BE2C (cell line): ENCODE results near the gene POLE.

Experiments used
- DNase-seq: peaks from one replicate; pipeline ENCODE4 v3.0.0-alpha.2; 2020
- H3K27me3 ChIP-seq: fragments of 250-450 bp; sonication (Bioruptor Pico); 2 replicates; pipeline ENCODE4 v1.5.1; 2020; ENCODE audit warnings: mild to moderate bottlenecking
- H3K36me3 ChIP-seq: fragments of 250-450 bp; sonication (Bioruptor Pico); 2 replicates; pipeline ENCODE4 v1.5.1; 2020; ENCODE audit warnings: mild to moderate bottlenecking
- H3K4me1 ChIP-seq: fragments of 250-450 bp; sonication (Bioruptor Pico); 2 replicates; pipeline ENCODE4 v1.5.1; 2020
- H3K4me3 ChIP-seq: 2 replicates; pipeline ENCODE4 v1.5.1; 2011; ENCODE audit warnings: low read depth, low read length
- H3K9me3 ChIP-seq: fragments of 250-450 bp; sonication (Bioruptor Pico); 2 replicates; pipeline ENCODE4 v1.5.1; 2020
- TF ChIP-seq, protein P1 (sequence below): IDR thresholded peaks from 2 replicates; pipeline ENCODE4 v1.5.1; 2012; ENCODE audit warnings: mild to moderate bottlenecking, low read depth, low read length

Gene POLE

DNA sequence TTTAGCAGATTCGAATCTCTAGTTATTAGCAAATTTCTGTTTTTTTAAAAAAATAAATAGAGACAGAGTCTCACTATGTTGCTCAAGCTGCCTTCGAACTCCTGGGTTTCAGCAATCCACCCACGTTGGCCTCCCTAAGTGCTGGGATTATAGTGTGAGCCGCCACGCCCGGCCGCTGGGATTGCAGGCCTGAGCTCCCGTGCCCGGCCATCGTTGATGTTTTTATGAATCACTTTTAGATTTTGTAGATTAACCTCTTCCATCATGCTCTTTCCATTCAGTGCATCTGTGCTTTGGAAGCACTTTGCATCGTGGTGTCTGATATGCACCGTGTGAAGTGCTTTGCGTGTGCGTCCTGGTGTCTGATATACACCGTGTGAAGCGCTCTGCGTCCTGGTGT lies 44.4 kb upstream of the POLE start:
- Histone ChIP-seq H3K4me3 (no peak overlapping the region), H3K36me3 (peaks cover 74% of the 10 kb centered on the region), H3K4me1 (no peaks in the 10 kb centered on the region), H3K9me3 (no peaks in the 10 kb centered on the region), H3K27me3 (no peaks in the 10 kb centered on the region)
- TF ChIP-seq, protein P1, sequence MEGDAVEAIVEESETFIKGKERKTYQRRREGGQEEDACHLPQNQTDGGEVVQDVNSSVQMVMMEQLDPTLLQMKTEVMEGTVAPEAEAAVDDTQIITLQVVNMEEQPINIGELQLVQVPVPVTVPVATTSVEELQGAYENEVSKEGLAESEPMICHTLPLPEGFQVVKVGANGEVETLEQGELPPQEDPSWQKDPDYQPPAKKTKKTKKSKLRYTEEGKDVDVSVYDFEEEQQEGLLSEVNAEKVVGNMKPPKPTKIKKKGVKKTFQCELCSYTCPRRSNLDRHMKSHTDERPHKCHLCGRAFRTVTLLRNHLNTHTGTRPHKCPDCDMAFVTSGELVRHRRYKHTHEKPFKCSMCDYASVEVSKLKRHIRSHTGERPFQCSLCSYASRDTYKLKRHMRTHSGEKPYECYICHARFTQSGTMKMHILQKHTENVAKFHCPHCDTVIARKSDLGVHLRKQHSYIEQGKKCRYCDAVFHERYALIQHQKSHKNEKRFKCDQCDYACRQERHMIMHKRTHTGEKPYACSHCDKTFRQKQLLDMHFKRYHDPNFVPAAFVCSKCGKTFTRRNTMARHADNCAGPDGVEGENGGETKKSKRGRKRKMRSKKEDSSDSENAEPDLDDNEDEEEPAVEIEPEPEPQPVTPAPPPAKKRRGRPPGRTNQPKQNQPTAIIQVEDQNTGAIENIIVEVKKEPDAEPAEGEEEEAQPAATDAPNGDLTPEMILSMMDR = no peak
- no peak for DNase-seq

DNA sequence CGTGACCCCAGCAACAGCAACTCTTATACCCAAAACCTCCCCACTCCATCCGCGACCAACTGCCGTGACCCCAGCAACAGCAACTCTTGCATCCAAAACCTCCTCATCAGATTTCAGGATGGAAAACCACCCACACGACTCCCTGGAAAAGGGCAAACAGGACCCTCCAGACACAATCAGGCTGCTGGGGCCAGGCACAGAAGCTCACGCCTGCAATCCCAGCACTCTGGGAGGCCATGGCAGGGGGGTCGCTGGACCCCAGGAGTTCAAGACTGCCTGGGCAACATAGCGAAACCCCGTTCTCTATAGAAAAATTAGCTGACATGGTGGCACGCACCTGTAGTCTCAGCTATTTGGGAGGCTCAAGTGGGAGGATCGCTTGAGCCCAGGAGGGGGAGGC lies 43.2 kb upstream of the POLE start:
- H3K27me3 ChIP-seq = no peaks in the 10 kb centered on the region
- DNase-seq = no peak
- TF ChIP-seq, protein P1 = no peak
- H3K36me3 ChIP-seq = peaks cover 74% of the 10 kb centered on the region
- no peak overlapping the region for H3K4me3 ChIP-seq
- H3K4me1 ChIP-seq = no peaks in the 10 kb centered on the region
- H3K9me3 ChIP-seq = no peaks in the 10 kb centered on the region

DNA sequence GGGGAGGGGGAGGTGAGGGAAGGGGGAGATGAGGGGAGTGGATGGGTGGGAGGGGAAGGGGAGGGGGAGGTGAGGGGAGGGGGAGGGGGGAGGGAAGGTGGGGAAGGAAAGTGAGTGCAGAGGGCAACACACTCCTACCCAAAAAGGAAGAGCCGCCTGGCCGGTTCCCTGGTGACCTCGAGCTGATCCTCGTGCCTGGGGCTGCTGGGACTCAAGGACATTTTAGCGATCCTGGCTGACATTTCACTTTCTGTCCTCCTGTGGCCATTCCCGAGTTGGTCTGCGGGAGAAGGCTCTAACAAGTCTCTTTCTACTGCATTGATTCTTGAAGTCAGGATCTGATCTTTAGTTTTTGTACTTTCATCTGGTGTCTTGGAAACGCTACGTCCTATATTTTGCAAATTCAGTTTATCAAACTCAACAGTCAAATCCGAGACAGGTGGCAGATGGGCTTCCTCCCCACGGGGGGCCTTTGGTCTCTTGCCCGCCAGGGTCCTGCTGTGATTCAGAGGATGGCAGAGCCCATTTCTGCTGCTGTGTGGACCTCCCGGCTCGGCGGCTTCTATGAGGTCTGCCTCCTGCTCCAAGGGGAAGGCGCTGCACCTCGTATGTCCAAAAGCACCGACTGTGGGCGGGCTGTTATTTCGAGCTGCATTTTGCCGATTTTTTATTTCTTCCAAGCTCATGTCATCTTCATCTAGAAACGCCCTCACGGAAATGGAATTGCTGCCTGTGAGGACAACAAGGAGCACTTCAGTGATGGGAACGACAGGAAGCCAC lies 42.6 kb upstream of the POLE start:
- Histone ChIP-seq H3K9me3 (no peaks in the 10 kb centered on the region), H3K4me1 (no peaks in the 10 kb centered on the region), H3K36me3 (peaks cover 74% of the 10 kb centered on the region), H3K4me3 (no peak overlapping the region), H3K27me3 (no peaks in the 10 kb centered on the region)
- DNase-seq = no peak
- TF ChIP-seq, protein P1 = no peak

DNA sequence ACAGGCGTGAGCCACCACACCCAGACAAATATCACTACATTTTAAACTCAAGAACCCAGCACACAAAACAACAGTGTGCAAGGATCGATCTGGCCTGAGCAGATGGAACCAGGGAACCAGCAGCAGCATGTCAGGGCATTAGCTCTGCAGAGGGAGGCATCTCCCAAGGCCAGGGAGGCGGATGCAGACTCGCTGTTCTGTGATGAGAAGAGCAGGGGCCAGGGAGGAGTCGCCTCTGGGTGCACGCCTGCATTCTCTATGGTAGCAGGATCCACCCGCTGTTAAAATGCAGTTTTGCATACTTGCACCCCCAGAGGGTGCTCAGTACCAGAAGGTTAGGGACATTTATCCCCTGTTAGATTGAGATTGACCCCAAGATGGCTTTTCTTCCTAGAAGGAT lies 41.4 kb upstream of the POLE start:
- no peak overlapping the region for H3K4me3 ChIP-seq
- no peaks in the 10 kb centered on the region for H3K27me3 ChIP-seq
- H3K36me3 ChIP-seq = peaks cover 75% of the 10 kb centered on the region
- TF ChIP-seq, protein P1 = no peak
- no peaks in the 10 kb centered on the region for H3K9me3 ChIP-seq
- no peaks in the 10 kb centered on the region for H3K4me1 ChIP-seq
- no peak for DNase-seq

DNA sequence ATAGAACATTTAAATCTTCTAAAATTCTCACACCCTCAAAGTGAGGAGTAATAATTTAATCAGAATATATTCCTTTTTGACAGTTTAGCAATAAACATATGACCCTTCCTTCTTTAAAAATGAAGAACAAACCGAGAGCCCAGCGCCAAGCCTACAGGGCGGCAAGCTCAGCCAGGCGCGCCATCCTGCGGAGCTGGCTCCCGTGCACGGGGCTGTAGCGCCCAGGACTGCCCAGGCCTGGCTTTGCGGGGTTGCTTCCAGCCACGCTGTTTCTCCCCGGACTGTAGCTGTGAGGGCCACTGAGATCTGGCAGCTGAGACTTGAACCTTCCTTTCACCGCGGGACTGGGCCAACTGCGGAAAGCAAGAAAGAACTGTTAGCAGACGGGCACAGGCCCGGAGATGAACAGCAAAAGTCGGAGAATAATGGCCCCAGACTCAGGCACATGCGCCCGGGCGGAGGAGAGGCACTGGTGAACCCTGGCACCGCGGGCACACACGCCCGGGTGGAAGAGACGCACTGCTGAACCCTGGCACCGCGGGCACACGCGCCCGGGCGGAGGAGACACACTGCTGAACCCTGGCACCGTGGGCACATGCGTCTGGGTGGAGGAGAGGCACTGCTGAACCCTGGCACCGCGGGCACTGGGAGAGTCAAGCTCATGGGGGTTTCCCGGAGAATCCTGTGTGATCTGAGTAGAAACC lies 40.1 kb upstream of the POLE start:
- peaks cover 87% of the 10 kb centered on the region for H3K36me3 ChIP-seq

More for the DNA sequence above, 40.1 kb upstream of the POLE start:
- Histone ChIP-seq H3K4me3 (no peak overlapping the region), H3K9me3 (no peaks in the 10 kb centered on the region), H3K27me3 (no peaks in the 10 kb centered on the region), H3K4me1 (no peaks in the 10 kb centered on the region)
- no peak for DNase-seq
- TF ChIP-seq, protein P1 = no peak
